Endodermal cell (in vitro differentiated cells): ENCODE measurements around the gene LRRC27. TPM values are rescaled to one million over a fixed set of nuclear protein-coding genes. Genes with fewer than 3 reads are reported as not detected.

Source experiments
- DNase-seq: peaks from one replicate; pipeline ENCODE4 v3.0.0-alpha.2; 2017
- H3K27ac ChIP-seq: 2 replicates; pipeline ENCODE4 v1.5.1; 2013; ENCODE audit warnings: mild to moderate bottlenecking, low read depth, low read length, moderate library complexity
- H3K27me3 ChIP-seq: 2 replicates; pipeline ENCODE4 v1.6.1; 2013; ENCODE audit warnings: mild to moderate bottlenecking, low read length, moderate library complexity; ENCODE audit not compliant: insufficient read depth, control insufficient read depth, poor library complexity, severe bottlenecking
- H3K36me3 ChIP-seq: 2 replicates; pipeline ENCODE4 v1.7.0; 2013; ENCODE audit warnings: mild to moderate bottlenecking, low read length, moderate library complexity; ENCODE audit not compliant: control insufficient read depth, insufficient read depth
- H3K4me1 ChIP-seq: one replicate; pipeline ENCODE4 v1.7.0; 2013; ENCODE audit warnings: low read length; ENCODE audit not compliant: control insufficient read depth, insufficient read depth
- H3K4me3 ChIP-seq: 2 replicates; pipeline ENCODE4 v1.5.1; 2013; ENCODE audit warnings: mild to moderate bottlenecking, low read length, moderate library complexity
- H3K9ac ChIP-seq: 2 replicates; pipeline ENCODE4 v1.6.1; 2013; ENCODE audit warnings: mild to moderate bottlenecking, low read length, moderate library complexity; ENCODE audit not compliant: poor library complexity, severe bottlenecking; ENCODE audit errors: extremely low read depth
- H3K9me3 ChIP-seq: 2 replicates; pipeline ENCODE4 v1.6.1; 2013; ENCODE audit warnings: mild to moderate bottlenecking, low read length, moderate library complexity; ENCODE audit not compliant: control insufficient read depth
- H3K27ac Mint-ChIP-seq: 2 replicates; pipeline ENCODE4 v1.8.0; 2020; ENCODE audit warnings: mixed read lengths
- H3K27me3 Mint-ChIP-seq: 2 replicates; pipeline ENCODE4 v1.8.0; 2021; ENCODE audit warnings: mild to moderate bottlenecking, mixed read lengths; ENCODE audit not compliant: insufficient read depth
- H3K36me3 Mint-ChIP-seq: 2 replicates; pipeline ENCODE4 v1.8.0; 2020; ENCODE audit warnings: low read depth, mixed read lengths
- H3K4me1 Mint-ChIP-seq: 2 replicates; pipeline ENCODE4 v1.8.0; 2020; ENCODE audit warnings: mixed read lengths
- H3K4me3 Mint-ChIP-seq: 2 replicates; pipeline ENCODE4 v1.8.0; 2020; ENCODE audit warnings: mild to moderate bottlenecking, moderate library complexity, mixed read lengths
- H3K9me3 Mint-ChIP-seq: 2 replicates; pipeline ENCODE4 v1.8.0; 2020; ENCODE audit warnings: mild to moderate bottlenecking, mixed read lengths
- WGBS, 2 experiments: methylation state at CpG; one replicate each; pipeline versions ENCODE4 v1.1.5 to v1.1.7; 2013; ENCODE audit warnings: missing lambda C conversion rate in 2 of 2, mixed read lengths in 1 of 2; ENCODE audit not compliant: insufficient coverage in 1 of 2, insufficient read length in 1 of 2; 5-methylcytosine and 5-hydroxymethylcytosine counted together
- total RNA-seq, 2 donors: library from RNA; stranded (reverse); fragmentation: NEBNext Ultra II Directional in 1 of 2; extraction: Animal tissue kit (Norgen Biotek cat#: 25700) in 1 of 2; gene quantifications; 2 replicates in 1 of 2; 3 replicates in 1 of 2; pipeline ENCODE4 v1.2.1, GENCODE V29; 2021
- TF ChIP-seq, protein P1 (sequence below): fragments of 200-600 bp; sonication (generic); conservative IDR thresholded peaks from 2 replicates; pipeline ENCODE4 v1.5.0; 2021; ENCODE audit warnings: antibody characterized with exemption, mild to moderate bottlenecking

LRRC27 gene
- total RNA-seq, 2 donors from 2014 or later: 10.3 to 14.6 TPM

DNA sequence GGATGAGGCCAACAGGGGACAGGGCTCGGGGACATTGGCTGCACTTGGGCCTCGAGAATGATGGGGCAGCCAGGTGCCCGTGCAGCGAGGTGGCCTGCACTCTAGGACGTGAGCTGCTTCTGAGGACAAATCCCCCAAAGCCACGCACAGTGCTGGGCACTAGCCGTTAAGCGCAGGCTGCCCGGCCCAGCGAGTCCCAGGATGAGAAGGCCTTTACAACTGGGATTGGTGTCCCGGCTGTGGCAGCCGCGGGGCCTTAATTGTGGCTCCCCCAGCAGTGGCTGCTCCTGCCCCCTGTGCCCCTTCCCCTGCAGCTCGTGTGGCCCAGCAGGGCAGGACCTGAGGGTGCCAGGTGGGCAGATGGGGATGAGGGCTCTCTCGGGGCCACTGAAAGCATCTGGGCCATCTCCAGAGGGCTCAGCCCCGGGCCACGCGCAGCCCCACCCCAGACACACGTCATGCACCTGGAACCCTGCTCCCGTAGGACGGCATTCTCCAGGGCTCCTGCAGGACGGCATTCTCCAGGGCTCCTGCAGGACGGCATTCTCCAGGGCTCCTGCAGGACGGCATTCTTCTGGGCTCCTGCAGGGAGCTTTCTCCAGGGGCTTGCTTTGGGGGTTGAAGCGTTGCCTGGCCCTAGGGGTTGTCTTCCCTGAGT lies 71.6 kb downstream of the LRRC27 start:
- TF ChIP-seq, protein P1, sequence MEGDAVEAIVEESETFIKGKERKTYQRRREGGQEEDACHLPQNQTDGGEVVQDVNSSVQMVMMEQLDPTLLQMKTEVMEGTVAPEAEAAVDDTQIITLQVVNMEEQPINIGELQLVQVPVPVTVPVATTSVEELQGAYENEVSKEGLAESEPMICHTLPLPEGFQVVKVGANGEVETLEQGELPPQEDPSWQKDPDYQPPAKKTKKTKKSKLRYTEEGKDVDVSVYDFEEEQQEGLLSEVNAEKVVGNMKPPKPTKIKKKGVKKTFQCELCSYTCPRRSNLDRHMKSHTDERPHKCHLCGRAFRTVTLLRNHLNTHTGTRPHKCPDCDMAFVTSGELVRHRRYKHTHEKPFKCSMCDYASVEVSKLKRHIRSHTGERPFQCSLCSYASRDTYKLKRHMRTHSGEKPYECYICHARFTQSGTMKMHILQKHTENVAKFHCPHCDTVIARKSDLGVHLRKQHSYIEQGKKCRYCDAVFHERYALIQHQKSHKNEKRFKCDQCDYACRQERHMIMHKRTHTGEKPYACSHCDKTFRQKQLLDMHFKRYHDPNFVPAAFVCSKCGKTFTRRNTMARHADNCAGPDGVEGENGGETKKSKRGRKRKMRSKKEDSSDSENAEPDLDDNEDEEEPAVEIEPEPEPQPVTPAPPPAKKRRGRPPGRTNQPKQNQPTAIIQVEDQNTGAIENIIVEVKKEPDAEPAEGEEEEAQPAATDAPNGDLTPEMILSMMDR: no peak
- Mint-ChIP-seq H3K27ac (no peak overlapping the region), H3K36me3 (peaks cover 7% of the 10 kb centered on the region), H3K4me3 (no peak overlapping the region), H3K4me1 (peaks cover 10% of the 10 kb centered on the region), H3K9me3 (no peaks in the 10 kb centered on the region), H3K27me3 (no peaks in the 10 kb centered on the region)
- no peak overlapping the region for H3K4me3 ChIP-seq
- no peaks in the 10 kb centered on the region for H3K27me3 ChIP-seq
- no peaks in the 10 kb centered on the region for H3K36me3 ChIP-seq
- no peaks in the 10 kb centered on the region for H3K9me3 ChIP-seq
- no peak overlapping the region for H3K27ac ChIP-seq
- WGBS, 2 experiments: 91 to 97% methylated on average over 18 to 25 of the region's 25 CpGs
- H3K4me1 ChIP-seq: no peaks in the 10 kb centered on the region
- peak; percentile 43 for DNase-seq
- H3K9ac ChIP-seq: no peak overlapping the region

GRCh38 chr10:132404169-132404880 lies 72.3 kb downstream of the LRRC27 start:
- no peaks in the 10 kb centered on the region for H3K27me3 ChIP-seq

DNA sequence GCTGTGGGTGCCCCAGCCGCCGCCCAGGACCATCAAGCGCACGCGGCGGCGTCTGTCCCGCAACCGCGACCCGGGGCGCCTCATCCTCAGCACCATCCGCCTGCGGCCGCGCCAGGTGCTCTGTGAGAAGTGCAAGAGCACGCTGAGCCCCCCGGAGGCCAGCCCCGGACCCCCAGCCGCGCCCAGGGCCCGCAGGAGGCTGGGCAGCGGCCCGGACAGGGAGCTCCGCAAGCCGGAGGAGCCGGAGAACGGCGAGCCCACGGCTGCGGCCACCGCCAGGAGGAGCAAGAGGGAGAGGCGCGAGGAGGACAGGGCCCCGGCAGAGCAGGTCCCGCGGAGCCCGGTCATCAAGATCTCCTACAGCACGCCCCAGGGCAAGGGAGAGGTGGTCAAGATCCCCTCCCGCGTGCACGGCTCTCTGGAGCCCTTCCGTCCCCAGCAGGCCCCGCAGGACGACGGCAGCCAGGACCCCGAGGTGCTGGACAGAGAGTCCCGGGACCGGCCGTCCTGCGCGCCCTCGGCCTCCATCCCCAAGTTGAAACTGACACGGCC lies 73.0 kb downstream of the LRRC27 start:
- H3K4me1 Mint-ChIP-seq: peaks cover 17% of the 10 kb centered on the region
- H3K27me3 Mint-ChIP-seq: no peaks in the 10 kb centered on the region
- DNase-seq: peak; percentile 88
- H3K27ac Mint-ChIP-seq: no peak overlapping the region
- H3K4me3 Mint-ChIP-seq: no peak overlapping the region
- no peak overlapping the region for H3K9ac ChIP-seq
- H3K9me3 ChIP-seq: no peaks in the 10 kb centered on the region
- H3K27ac ChIP-seq: no peak overlapping the region
- H3K36me3 Mint-ChIP-seq: peaks cover 7% of the 10 kb centered on the region
- no peaks in the 10 kb centered on the region for H3K4me1 ChIP-seq
- no peaks in the 10 kb centered on the region for H3K9me3 Mint-ChIP-seq
- H3K36me3 ChIP-seq: no peaks in the 10 kb centered on the region
- no peaks in the 10 kb centered on the region for H3K27me3 ChIP-seq
- TF ChIP-seq, protein P1: peak; percentile 74
- 89 to 91% methylated on average over 40 to 54 of the region's 54 CpGs for WGBS, 2 experiments
- no peak overlapping the region for H3K4me3 ChIP-seq

More at GRCh38 chr10:132404169-132404880, 72.3 kb downstream of the LRRC27 start:
- TF ChIP-seq, protein P1: no peak
- no peak overlapping the region for H3K9ac ChIP-seq
- Mint-ChIP-seq H3K9me3 (no peaks in the 10 kb centered on the region), H3K36me3 (peaks cover 7% of the 10 kb centered on the region), H3K27ac (no peak overlapping the region), H3K4me3 (no peak overlapping the region), H3K4me1 (peaks cover 13% of the 10 kb centered on the region), H3K27me3 (no peaks in the 10 kb centered on the region)
- H3K27ac ChIP-seq: no peak overlapping the region
- no peaks in the 10 kb centered on the region for H3K4me1 ChIP-seq
- H3K36me3 ChIP-seq: no peaks in the 10 kb centered on the region
- no peak overlapping the region for H3K4me3 ChIP-seq
- 91 to 94% methylated on average over 24 to 28 of the region's 32 CpGs for WGBS, 2 experiments
- DNase-seq: peak; percentile 51
- H3K9me3 ChIP-seq: no peaks in the 10 kb centered on the region
